HepG2 (cell line): ENCODE data around the gene ITPK1. TPM values are rescaled to one million over a fixed set of nuclear protein-coding genes. Genes with fewer than 3 reads are reported as not detected.
A peak's percentile ranks its signal among the peaks of the same experiment; 100 is the strongest.

Source experiments
- ARNT ChIP-seq: fragments of 450-650 bp; IDR thresholded peaks from 2 replicates; pipeline ENCODE4 v1.6.1; 2017
- BHLHE40 ChIP-seq: IDR thresholded peaks from 2 replicates; pipeline ENCODE4 v1.6.1; 2011; ENCODE audit warnings: low read length, improper control_type of control experiment
- CSRNP1 ChIP-seq: sonication (generic); formaldehyde crosslinking; IDR thresholded peaks from 2 replicates; pipeline ENCODE4 v1.8.1; 2023; ENCODE audit warnings: mild to moderate bottlenecking, missing genetic modification reagents
- FOSL1 ChIP-seq: sonication (generic); formaldehyde crosslinking; IDR thresholded peaks from 2 replicates; pipeline ENCODE4 v1.9.0; 2021; ENCODE audit warnings: missing genetic modification reagents, borderline replicate concordance
- JUNB ChIP-seq: sonication (generic); formaldehyde crosslinking; IDR thresholded peaks from 2 replicates; pipeline ENCODE4 v1.8.0; 2022; ENCODE audit warnings: missing genetic modification reagents, mild to moderate bottlenecking, borderline replicate concordance
- SMARCC2 ChIP-seq: fragments of 450-650 bp; IDR thresholded peaks from 2 replicates; pipeline ENCODE4 v1.6.1; 2017; ENCODE audit warnings: antibody characterized with exemption, mild to moderate bottlenecking
- SPEN ChIP-seq: sonication (generic); formaldehyde crosslinking; IDR thresholded peaks from 2 replicates; pipeline ENCODE4 v1.5.1; 2020; ENCODE audit warnings: low read depth, mild to moderate bottlenecking, missing genetic modification reagents
- SUZ12 ChIP-seq: fragments of 150-350 bp; IDR thresholded peaks from 2 replicates; pipeline ENCODE4 v1.6.1; 2014; ENCODE audit warnings: low read depth, low read length
- ZMYM3 ChIP-seq: sonication (generic); formaldehyde crosslinking; IDR thresholded peaks from 2 replicates; pipeline ENCODE4 v1.5.1; 2020; ENCODE audit warnings: mild to moderate bottlenecking, missing genetic modification reagents
- ZNF282 ChIP-seq: fragments of 450-650 bp; IDR thresholded peaks from 2 replicates; pipeline ENCODE4 v1.6.1; 2018; ENCODE audit not compliant: partially characterized antibody
- ZNF296 ChIP-seq: sonication (generic); formaldehyde crosslinking; conservative IDR thresholded peaks from 2 replicates; pipeline ENCODE4 v1.5.0; 2020; ENCODE audit warnings: mild to moderate bottlenecking, missing genetic modification reagents
- ZNF558 ChIP-seq: sonication (generic); formaldehyde crosslinking; IDR thresholded peaks from 2 replicates; pipeline ENCODE4 v1.9.0; 2022; ENCODE audit warnings: mild to moderate bottlenecking, missing genetic modification reagents, borderline replicate concordance
- ZNF816 ChIP-seq: sonication (generic); formaldehyde crosslinking; IDR thresholded peaks from 2 replicates; pipeline ENCODE4 v1.8.0; 2022; ENCODE audit warnings: missing genetic modification reagents, mild to moderate bottlenecking, borderline replicate concordance
- ZSCAN31 ChIP-seq: sonication (generic); formaldehyde crosslinking; IDR thresholded peaks from 2 replicates; pipeline ENCODE4 v1.5.0; 2020; ENCODE audit warnings: low read depth, mild to moderate bottlenecking, missing genetic modification reagents
- polyA plus RNA-seq, 8 experiments: library from polyadenylated mRNA; depleted of rRNA in 3 of 8; stranded (reverse) in 7 of 8; unstranded in 1 of 8; fragments of >200 nt; fragmentation: Illumina TruSeq in 4 of 8; extraction: Trizol in 4 of 8; gene quantifications; 2 replicates each; pipeline versions ENCODE4 v1.2.1 to v1.2.3, GENCODE V29; 2011 to 2016; ENCODE audit warnings: low read depth in 4 of 8, missing spikeins in 1 of 8, mixed read lengths in 1 of 8; ENCODE audit not compliant: insufficient read depth in 1 of 8
- total RNA-seq, 5 experiments: library from RNA; depleted of rRNA; stranded (reverse); fragments of >200 nt; fragmentation: Illumina TruSeq; extraction: Trizol; gene quantifications; 2 replicates each; pipeline ENCODE4 v1.2.3, GENCODE V29; 2016; ENCODE audit warnings: low read depth in 1 of 5
- TF ChIP-seq, protein P1 (sequence below): sonication (generic); formaldehyde crosslinking; IDR thresholded peaks from 2 replicates; pipeline ENCODE4 v1.4.0; 2020; ENCODE audit warnings: missing genetic modification reagents
- TF ChIP-seq, protein P2 (sequence below): sonication (generic); formaldehyde crosslinking; IDR thresholded peaks from 2 replicates; pipeline ENCODE4 v1.5.0; 2020; ENCODE audit warnings: missing genetic modification reagents
- TF ChIP-seq, protein P3 (sequence below): sonication (generic); formaldehyde crosslinking; IDR thresholded peaks from 2 replicates; pipeline ENCODE4 v1.4.0; 2020; ENCODE audit warnings: missing genetic modification reagents
- TF ChIP-seq, protein P4 (sequence below): sonication (generic); formaldehyde crosslinking; IDR thresholded peaks from 2 replicates; pipeline ENCODE4 v1.4.0; 2020; ENCODE audit warnings: mild to moderate bottlenecking, missing genetic modification reagents, borderline replicate concordance
- TF ChIP-seq, protein P5 (sequence below): sonication (generic); formaldehyde crosslinking; IDR thresholded peaks from 2 replicates; pipeline ENCODE4 v1.5.0; 2020; ENCODE audit warnings: mild to moderate bottlenecking, missing genetic modification reagents

The ITPK1 gene
- total and polyA plus RNA-seq, 2 of the 13 experiments (the other 11 are each of a cell fraction or from before 2014, with no cell fraction given) = 20.5 to 47.5 TPM

GRCh38 chr14:92922883-92923743 is 192.6 kb downstream of the ITPK1 start, which contains the start of gene CHGA (continued):
- TF ChIP-seq, protein P1, sequence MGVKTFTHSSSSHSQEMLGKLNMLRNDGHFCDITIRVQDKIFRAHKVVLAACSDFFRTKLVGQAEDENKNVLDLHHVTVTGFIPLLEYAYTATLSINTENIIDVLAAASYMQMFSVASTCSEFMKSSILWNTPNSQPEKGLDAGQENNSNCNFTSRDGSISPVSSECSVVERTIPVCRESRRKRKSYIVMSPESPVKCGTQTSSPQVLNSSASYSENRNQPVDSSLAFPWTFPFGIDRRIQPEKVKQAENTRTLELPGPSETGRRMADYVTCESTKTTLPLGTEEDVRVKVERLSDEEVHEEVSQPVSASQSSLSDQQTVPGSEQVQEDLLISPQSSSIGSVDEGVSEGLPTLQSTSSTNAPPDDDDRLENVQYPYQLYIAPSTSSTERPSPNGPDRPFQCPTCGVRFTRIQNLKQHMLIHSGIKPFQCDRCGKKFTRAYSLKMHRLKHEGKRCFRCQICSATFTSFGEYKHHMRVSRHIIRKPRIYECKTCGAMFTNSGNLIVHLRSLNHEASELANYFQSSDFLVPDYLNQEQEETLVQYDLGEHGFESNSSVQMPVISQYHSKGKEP (CRISPR knock-in tag) = peak; percentile 97
- TF ChIP-seq ARNT = no peak
- TF ChIP-seq FOSL1 (CRISPR knock-in tag) = no peak; the same call in 1 of the 2 replicates
- TF ChIP-seq, protein P2, sequence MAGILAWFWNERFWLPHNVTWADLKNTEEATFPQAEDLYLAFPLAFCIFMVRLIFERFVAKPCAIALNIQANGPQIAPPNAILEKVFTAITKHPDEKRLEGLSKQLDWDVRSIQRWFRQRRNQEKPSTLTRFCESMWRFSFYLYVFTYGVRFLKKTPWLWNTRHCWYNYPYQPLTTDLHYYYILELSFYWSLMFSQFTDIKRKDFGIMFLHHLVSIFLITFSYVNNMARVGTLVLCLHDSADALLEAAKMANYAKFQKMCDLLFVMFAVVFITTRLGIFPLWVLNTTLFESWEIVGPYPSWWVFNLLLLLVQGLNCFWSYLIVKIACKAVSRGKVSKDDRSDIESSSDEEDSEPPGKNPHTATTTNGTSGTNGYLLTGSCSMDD (CRISPR knock-in tag) = 0 out of 2 replicates have a peak, but pooled peaks have one; percentile 50
- peak; percentile 97; the same call in 1 of the 2 replicates for TF ChIP-seq ZNF558 (CRISPR knock-in tag)
- TF ChIP-seq ZNF816 = no peak
- peak; percentile 75; the same call in 1 of the 2 replicates for TF ChIP-seq ZNF296 (CRISPR knock-in tag)
- no peak for TF ChIP-seq ZNF282
- TF ChIP-seq ZSCAN31 (CRISPR knock-in tag) = peak; percentile 76; the same call in 1 of the 2 replicates
- TF ChIP-seq CSRNP1 (CRISPR knock-in tag) = peak; percentile 67; the same call in 1 of the 2 replicates
- TF ChIP-seq ZMYM3 = no peak
- TF ChIP-seq, protein P3, sequence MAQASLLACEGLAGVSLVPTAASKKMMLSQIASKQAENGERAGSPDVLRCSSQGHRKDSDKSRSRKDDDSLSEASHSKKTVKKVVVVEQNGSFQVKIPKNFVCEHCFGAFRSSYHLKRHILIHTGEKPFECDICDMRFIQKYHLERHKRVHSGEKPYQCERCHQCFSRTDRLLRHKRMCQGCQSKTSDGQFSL (CRISPR knock-in tag) = 0 out of 2 replicates have a peak, but pooled peaks have one; percentile 33
- TF ChIP-seq SPEN (CRISPR knock-in tag) = peak; percentile 81
- TF ChIP-seq SUZ12 = no peak
- peak; percentile 59 for TF ChIP-seq JUNB (CRISPR knock-in tag)
- no peak for TF ChIP-seq BHLHE40
- TF ChIP-seq, protein P4, sequence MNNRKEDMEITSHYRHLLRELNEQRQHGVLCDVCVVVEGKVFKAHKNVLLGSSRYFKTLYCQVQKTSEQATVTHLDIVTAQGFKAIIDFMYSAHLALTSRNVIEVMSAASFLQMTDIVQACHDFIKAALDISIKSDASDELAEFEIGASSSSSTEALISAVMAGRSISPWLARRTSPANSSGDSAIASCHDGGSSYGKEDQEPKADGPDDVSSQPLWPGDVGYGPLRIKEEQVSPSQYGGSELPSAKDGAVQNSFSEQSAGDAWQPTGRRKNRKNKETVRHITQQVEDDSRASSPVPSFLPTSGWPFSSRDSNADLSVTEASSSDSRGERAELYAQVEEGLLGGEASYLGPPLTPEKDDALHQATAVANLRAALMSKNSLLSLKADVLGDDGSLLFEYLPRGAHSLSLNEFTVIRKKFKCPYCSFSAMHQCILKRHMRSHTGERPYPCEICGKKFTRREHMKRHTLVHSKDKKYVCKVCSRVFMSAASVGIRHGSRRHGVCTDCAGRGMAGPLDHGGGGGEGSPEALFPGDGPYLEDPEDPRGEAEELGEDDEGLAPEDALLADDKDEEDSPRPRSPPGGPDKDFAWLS (CRISPR knock-in tag) = no peak
- TF ChIP-seq, protein P5, sequence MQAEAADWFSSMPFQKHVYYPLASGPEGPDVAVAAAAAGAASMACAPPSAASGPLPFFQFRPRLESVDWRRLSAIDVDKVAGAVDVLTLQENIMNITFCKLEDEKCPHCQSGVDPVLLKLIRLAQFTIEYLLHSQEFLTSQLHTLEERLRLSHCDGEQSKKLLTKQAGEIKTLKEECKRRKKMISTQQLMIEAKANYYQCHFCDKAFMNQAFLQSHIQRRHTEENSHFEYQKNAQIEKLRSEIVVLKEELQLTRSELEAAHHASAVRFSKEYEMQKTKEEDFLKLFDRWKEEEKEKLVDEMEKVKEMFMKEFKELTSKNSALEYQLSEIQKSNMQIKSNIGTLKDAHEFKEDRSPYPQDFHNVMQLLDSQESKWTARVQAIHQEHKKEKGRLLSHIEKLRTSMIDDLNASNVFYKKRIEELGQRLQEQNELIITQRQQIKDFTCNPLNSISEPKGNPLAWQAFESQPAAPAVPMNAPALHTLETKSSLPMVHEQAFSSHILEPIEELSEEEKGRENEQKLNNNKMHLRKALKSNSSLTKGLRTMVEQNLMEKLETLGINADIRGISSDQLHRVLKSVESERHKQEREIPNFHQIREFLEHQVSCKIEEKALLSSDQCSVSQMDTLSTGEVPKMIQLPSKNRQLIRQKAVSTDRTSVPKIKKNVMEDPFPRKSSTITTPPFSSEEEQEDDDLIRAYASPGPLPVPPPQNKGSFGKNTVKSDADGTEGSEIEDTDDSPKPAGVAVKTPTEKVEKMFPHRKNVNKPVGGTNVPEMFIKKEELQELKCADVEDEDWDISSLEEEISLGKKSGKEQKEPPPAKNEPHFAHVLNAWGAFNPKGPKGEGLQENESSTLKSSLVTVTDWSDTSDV (CRISPR knock-in tag) = peak; percentile 87; the same call in 1 of the 2 replicates
- no peak for TF ChIP-seq SMARCC2
